GM18907 (cell line): ENCODE results near the gene TAF4B.
"Not testable (repeated sequence)": the region's sequence is repeated elsewhere in the genome, so short reads cannot be mapped to it uniquely, and the experiment has no call there.

ENCODE experiments used
- ATAC-seq: cut with Tn5 transposase; IDR thresholded peaks from one replicate; pipeline ENCODE4 v1.9.1; 2021; ENCODE audit warnings: mild to moderate bottlenecking, moderate library complexity; ENCODE audit not compliant: unreplicated experiment

Gene TAF4B, protein sequence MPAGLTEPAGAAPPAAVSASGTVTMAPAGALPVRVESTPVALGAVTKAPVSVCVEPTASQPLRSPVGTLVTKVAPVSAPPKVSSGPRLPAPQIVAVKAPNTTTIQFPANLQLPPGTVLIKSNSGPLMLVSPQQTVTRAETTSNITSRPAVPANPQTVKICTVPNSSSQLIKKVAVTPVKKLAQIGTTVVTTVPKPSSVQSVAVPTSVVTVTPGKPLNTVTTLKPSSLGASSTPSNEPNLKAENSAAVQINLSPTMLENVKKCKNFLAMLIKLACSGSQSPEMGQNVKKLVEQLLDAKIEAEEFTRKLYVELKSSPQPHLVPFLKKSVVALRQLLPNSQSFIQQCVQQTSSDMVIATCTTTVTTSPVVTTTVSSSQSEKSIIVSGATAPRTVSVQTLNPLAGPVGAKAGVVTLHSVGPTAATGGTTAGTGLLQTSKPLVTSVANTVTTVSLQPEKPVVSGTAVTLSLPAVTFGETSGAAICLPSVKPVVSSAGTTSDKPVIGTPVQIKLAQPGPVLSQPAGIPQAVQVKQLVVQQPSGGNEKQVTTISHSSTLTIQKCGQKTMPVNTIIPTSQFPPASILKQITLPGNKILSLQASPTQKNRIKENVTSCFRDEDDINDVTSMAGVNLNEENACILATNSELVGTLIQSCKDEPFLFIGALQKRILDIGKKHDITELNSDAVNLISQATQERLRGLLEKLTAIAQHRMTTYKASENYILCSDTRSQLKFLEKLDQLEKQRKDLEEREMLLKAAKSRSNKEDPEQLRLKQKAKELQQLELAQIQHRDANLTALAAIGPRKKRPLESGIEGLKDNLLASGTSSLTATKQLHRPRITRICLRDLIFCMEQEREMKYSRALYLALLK

DNA sequence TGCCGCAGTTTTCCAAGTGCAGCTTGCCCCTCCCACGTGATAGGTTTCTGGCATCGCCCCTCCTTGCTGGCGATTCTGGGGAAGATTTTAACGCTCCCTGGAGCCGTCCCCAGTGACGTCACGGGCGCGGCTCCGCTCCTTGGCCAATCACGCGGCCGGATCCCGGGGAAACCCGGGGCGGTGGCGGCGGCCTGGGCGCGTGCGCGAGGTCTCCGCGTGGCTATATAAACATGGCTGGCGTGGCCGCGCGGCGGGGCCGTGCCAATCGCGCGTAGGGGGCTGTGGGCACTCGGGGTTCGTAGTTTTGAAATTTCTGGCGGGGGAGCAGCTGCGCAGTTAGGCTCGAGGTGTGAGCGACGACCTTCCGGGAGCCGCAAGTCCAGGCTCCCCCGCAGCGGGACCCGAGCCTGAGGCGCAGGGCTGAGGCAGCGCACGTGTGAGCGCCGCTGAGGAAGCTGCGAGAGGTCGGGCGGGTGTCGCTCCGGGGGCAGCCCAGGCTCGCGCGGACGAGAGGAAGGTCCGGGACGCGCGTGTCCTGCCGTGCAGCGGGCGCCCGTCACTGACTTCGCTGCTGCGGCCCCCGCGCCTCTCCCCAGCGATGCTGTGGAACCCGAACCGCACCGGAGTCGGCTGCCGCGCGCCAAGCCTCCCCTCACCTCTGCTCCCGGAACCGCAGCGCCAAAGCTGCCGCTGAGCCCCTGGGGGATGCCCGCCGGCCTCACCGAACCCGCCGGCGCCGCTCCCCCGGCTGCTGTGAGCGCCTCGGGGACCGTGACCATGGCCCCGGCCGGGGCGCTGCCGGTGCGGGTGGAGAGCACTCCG is at the start of gene TAF4B:
Gene TAF4B (plus strand): TSS at position 217 of the 822 bp plus-strand sequence. CDS start 489 bp downstream, at position 706.
- ATAC-seq, result peak; percentile 91

GRCh38 chr18:26181343-26181826 is 44.9 kb upstream of the TAF4B start:
- peak; percentile 79 for ATAC-seq

DNA sequence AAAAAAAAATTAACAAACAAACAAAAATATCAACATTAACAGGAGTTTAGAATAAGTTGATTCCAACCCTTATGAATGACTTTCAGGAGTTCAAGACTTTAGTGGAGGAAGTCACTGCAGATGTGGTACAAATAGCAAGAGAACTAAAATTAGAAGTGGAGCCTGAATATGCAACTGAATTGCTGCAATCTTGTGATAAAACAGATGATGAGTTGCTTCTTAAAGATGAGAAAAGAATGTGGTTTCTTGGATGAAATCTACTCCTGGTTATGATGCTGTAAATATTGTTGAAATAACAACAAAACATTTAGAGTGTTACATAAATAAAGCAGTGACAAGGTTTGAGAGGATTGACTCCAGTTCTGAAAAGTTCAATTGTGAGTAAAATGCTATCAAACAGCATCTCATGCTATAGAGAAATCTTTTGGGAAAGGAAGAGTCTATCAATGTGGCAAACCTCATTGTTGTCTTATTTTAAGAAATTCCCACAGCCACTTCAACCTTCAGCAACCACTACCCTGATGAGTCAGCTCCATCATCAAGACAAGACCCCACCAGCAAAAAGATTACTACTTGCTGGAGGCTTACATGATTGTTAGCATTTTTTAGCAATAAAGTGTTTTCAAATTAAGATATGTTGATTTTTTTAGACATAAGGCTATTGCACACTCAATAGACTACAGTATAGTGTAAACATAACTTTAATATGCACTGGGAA is 42.7 kb upstream of the TAF4B start:
- ATAC-seq, result no peak

- no peak for ATAC-seq
These were observed 41.0 kb upstream of the TAF4B start for GRCh38 chr18:26185267-26185666.

DNA sequence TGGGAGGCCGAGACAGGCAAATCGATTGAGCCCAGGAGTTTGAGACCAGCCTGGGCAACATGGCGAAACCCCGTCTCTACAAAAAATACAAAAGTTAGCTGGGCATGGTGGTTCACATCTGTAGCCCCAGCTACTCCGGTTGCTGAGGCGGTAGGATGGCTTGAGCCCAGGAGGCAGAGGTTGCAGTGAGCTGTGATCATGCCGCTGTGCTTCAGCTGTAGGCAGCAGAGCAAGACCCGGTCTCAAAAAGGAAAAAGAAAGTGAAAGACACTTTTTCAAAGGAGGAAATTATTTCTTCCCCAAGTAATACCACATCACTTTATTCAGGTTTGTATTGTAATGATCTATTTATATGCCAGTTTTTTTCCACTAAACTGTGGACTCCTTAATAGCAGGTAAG is 35.7 kb upstream of the TAF4B start:
- peak; percentile 88 for ATAC-seq

DNA sequence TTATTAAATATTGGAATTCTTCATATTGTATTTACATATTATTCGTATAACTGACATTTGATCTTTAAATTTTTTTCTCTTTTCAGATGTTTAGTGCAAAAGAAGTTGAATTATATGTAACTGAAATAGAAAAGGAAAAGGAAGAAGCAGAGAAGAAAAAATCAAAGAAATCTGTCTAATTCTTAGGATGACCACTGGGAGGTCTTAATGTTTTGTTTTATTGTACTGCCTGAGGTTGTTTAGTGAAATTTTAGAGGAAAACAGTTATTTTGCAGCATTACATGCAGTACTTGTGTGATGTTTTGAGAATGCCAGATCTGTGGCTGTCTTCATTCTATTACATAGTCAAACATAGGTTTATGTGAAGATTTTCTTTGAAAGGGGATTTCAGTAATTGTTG is 34.0 kb upstream of the TAF4B start:
- no peak for ATAC-seq

DNA sequence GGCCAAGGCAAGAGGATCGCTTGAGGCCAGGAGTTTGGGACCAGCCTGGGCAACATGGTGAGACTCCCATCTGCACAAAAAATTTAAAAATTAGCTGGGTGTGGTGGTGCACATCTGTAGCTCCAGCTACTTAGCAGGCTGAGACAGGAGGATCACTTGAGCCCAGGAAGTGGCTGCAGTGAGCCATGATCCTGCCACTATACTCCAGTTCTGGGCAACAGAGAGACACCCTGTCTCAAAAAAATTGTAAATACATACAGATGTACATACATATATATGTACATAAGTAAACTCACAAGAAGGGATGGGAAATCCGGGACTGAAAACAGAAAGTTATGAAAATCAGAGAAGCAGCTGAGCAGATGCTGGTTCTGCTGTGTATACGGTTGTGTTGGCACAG is 29.6 kb upstream of the TAF4B start:
- ATAC-seq, result no peak

DNA sequence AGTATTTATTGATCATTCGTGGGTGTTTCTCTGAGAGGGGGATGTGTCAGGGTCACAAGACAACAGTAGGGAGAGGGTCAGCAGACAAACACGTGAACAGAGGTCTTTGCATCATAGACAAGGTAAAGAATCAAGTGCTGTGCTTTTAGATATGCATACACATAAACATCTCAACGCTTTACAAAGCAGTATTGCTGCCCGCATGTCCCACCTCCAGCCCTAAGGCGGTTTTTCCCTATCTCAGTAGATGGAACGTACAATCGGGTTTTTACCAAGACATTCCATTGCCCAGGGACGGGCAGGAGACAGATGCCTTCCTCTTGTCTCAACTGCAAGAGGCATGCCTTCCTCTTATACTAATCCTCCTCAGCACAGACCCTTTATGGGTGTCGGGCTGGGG is 24.2 kb upstream of the TAF4B start:
- not testable (repeated sequence) for ATAC-seq

- no peak for ATAC-seq
These were observed 20.9 kb upstream of the TAF4B start for GRCh38 chr18:26205318-26205717.

GRCh38 chr18:26206488-26206887 is 19.8 kb upstream of the TAF4B start:
- ATAC-seq, result no peak

DNA sequence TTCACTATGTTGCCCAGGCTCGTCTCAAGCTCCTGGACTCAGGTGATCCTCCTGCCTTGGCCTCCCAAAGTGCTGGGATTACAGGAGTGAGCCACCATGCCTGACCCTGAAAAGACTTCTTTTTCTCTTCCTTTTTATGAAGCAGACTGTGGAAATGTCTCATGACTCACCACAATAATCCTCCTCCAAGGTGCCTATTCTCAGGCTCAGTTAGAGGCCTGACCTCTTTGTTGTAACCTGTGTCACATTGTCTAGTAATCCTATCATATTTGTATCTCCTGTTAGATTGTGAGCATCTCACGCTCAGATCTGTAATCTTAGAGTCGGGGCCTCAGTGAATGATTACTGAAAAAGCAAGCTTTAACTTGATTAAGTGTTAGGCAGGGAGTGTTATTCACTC is 18.3 kb upstream of the TAF4B start:
- ATAC-seq, result no peak

GRCh38 chr18:26208977-26209376 is 17.3 kb upstream of the TAF4B start:
- no peak for ATAC-seq

DNA sequence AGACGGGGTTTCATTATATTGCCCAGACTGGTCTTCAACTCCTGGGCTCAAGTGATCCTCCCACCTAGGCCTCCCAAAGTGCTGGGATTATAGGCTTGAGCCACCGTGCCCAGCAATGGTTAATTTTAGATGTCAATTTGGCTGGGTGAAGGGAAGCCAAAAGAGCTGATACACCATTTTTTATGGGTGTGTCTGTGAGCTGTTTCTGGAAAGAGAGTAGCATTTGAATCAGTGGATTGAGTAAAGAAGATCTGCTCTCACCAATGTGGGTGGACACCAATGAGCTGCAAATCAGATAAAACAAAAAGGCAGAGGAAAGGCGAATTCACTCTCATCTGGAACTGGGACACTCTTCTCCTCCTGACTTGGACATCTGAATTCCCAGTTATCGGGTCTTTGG is 16.1 kb upstream of the TAF4B start:
- ATAC-seq, result no peak

DNA sequence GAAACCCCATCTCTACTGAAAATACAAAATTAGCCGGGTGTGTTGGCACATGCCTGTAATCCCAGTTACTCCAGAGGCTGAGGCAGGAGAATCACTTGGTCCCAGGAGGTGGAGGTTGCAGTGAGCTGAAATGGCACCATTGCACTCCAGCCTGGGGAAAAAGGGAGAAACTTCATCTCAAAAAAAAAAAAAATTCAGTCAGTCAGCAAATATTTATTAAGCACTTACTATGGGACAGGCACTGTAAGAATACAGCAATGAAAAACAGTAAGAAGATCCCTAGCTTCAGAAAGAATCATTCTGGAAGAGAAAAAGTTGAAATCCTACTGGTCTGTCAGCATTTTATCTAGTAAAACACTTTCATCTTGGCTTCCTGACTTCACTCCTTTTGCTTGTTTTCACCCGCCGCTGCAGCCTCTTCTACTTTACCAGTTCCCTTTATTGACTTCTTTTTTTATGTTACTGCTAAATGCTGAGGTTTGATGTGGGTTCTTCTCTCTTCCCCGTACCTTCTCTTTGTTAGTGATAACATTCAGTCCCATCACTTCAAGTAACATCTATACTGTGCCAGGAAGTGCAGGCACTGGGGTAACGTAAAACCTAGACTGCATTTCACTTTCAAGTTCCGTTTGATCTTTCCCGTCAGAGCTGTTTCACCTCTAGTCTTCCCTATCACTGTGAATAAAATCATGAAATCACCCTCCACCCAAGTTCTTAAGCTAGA is 10.8 kb upstream of the TAF4B start:
- ATAC-seq, result peak; percentile 95

- ATAC-seq, result no peak
These were observed 1.1 kb upstream of the TAF4B start for GRCh38 chr18:26225022-26225693.

DNA sequence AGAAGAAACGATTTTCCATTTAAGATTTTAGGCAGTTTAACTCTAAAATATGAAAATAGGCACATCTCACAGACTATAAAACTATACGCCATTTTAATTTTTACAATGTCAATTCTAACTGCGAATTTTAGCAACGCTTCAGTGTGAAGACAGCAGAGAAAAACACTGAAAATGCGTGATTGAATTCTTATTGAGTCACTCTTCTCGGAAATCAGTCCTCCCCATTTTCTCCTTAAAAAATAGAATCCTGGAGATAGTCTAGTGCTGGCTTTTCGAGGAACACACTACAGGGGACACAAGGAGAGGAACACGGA is 373 bp upstream of the TAF4B start:
- no peak for ATAC-seq

DNA sequence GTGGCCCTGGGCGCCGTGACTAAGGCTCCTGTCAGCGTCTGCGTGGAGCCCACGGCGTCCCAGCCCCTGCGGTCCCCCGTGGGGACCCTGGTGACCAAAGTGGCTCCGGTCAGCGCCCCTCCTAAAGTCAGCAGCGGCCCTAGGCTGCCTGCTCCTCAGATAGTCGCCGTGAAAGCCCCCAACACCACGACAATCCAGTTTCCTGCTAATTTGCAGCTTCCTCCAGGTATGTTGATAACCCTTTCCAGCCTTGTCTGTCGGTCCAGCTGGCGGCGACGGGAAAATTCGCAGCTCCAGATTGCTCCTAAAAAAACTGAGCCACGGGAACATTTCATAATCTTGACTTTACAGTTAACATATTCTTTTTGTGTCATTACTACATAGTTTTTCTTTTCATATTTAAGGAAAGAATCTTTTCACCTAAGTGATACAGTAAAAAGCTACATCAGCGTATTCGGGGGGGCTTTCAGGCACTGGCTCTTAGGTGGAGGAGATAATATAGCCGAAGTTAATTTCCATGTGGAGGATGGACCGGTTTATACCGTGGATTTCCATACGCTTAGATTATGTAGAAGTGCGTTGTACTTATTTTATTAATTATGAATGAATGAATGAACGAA is 916 bp downstream of the TAF4B start:
- no peak for ATAC-seq

DNA sequence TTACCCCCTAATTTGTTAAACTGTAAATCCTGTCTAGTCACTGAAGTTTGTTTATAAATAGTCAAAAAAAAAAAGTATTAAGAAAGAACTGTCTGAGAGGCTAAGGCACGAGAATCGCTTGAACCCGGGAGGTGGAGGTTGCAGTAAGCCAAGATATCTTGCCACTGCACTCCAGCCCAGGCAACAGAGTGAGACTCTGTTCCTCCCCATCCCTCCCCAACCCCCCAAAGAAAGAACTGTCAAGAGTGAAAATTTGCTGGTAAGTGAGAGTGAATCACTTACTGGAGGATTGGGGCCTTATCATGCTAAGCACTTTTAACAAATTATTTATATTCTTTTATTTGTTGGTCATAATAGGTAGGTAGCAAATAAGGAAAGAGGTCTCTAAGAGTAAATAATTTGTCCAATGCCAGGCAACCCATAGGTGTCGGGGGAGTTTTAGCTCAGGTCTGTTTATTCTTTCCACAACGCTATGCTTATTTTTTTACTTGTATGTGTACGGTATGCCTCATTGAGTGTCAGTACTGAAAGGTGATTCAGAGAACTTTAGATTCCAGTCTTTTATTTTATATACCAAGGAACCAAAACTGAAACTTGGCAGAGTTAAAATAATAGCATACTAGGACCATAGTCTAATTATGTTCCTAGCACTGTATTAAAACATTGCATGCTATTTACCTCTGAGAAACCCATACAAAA is 2.5 kb downstream of the TAF4B start:
- no peak for ATAC-seq
